Activated CD8-positive, alpha-beta T cell treated with anti-CD3 and anti-CD28 coated beads, Interleukin-2, amount 10 ng/mL, durations not matched to agents 7 days and 5 days (primary cell): Measurements from ENCODE around the gene TRA2B. TPM values are rescaled to one million over a fixed set of nuclear protein-coding genes. Genes with fewer than 3 reads are reported as not detected.

Experiments
- ATAC-seq: fragments of 150-1000 bp; cut with Tn5 transposase; one replicate; pipeline ENCODE4 v1.10.0; 2021; ENCODE audit warnings: moderate library complexity
- CTCF ChIA-PET: fragments of 350-600 bp; sonication (Branson Sonifier 250); formaldehyde crosslinking; loops from one replicate; lab custom pipeline; 2021; ENCODE audit warnings: antibody characterized with exemption; lab: Charles Lee
- POLR2A ChIA-PET: fragments of 350-600 bp; sonication (Branson Sonifier 250); formaldehyde crosslinking; loops from one replicate; lab custom pipeline; 2021; ENCODE audit warnings: antibody characterized with exemption; lab: Charles Lee
- DNase-seq: peaks from one replicate; pipeline ENCODE4 v3.0.0-alpha.2; 2020
- H3K27ac Mint-ChIP-seq: one replicate; pipeline ENCODE4 v1.8.0; 2021; ENCODE audit warnings: mild to moderate bottlenecking, mixed read lengths
- H3K27me3 Mint-ChIP-seq: one replicate; pipeline ENCODE4 v1.8.0; 2021; ENCODE audit warnings: low read depth, mixed read lengths
- H3K36me3 Mint-ChIP-seq: one replicate; pipeline ENCODE4 v1.8.0; 2021; ENCODE audit warnings: low read depth, mixed read lengths
- H3K4me1 Mint-ChIP-seq: one replicate; pipeline ENCODE4 v1.8.0; 2021; ENCODE audit warnings: low read depth, mixed read lengths
- H3K4me3 Mint-ChIP-seq: one replicate; pipeline ENCODE4 v1.8.0; 2021; ENCODE audit warnings: mild to moderate bottlenecking, mixed read lengths
- H3K9me3 Mint-ChIP-seq: one replicate; pipeline ENCODE4 v1.8.0; 2022; ENCODE audit warnings: mixed read lengths; ENCODE audit not compliant: insufficient read depth
- total RNA-seq, 2 experiments: library from RNA; stranded (reverse); gene quantifications; one replicate each; pipeline ENCODE4 v1.2.3, GENCODE V29; 2021

The TRA2B gene
- total RNA-seq, 2 experiments from 2014 or later: 271 to 277 TPM

DNA sequence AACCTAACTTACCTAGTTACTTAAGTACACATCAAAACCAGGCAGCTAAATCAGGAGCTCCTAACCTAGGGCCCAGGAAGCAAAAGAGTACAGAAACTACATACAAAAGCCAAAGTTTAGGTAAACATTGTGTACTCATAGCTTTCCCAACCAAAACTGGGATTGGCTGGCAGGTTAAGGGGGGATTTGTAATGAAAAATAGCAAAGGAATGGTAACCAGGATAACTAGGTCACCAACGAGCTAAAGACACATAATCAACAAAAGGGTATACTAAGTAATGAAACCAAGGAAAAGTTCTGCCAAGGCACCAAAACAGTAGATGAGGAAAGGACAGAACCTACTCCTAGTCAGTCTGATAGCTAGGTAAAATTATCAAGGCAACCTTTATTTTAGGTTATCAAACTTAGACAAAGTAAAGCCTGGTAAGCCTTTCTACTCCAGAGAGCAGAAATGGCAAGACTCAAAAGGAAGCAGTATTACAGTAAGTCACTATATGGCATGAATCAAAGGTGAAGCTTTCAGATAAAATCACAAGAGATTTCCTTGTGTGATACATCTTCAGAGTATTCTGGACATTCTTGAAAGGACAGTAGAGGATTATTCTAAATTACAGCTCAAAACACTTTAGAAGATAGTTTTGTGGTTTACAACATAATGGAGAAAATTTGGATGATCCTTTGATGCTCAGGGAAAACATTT is 10.2 kb downstream of the TRA2B start:
- CTCF ChIA-PET: interaction anchor here (0.8 to 8.9 kb wide), 6 partner anchors 9 to 267 kb away, joined by 3 to 98 read pairs (median 6); partner anchors contain the start of gene TRA2B
- H3K9me3 Mint-ChIP-seq: no peaks in the 10 kb centered on the region

DNA sequence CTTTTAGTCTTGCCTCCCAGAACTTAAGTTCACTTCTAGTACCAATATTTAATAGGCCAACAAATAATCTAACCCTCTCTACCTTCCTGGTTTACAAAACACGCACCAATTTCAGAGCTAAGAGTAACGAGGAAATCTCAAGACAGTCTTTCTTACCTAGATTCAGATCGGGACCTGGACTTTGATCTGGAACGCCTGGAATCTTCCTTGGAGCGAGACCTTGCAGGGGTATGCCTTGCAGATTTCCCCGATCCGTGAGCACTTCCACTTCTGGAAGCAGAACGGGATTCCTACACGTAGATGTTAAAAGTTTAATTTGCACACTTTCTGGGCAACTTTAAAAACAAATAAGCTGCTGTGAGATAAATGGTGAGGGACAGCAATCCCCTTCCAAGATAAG is 11.4 kb downstream of the TRA2B start:
- ATAC-seq: no peak
- Mint-ChIP-seq H3K9me3 (no peaks in the 10 kb centered on the region), H3K27me3 (no peaks in the 10 kb centered on the region), H3K27ac (peak overlapping the region; percentile 4), H3K36me3 (peaks cover 94% of the 10 kb centered on the region), H3K4me1 (peaks cover 83% of the 10 kb centered on the region), H3K4me3 (no peak overlapping the region)
- ChIA-PET POLR2A (interaction anchor here (1.3 to 6.5 kb wide), 3 partner anchors 10 to 13 kb away, joined by 3 to 107 read pairs (median 9); partner anchors contain the start of gene TRA2B), CTCF (interaction anchor here (1.8 to 8.9 kb wide), 2 partner anchors 11 to 17 kb away, joined by 4 to 98 read pairs; partner anchors contain the start of gene TRA2B)
- DNase-seq: no peak

More for the DNA sequence above, 10.2 kb downstream of the TRA2B start:
- Mint-ChIP-seq H3K4me3 (peak overlapping the region; percentile 100), H3K27ac (no peak overlapping the region), H3K36me3 (peaks cover 97% of the 10 kb centered on the region), H3K4me1 (peaks cover 89% of the 10 kb centered on the region), H3K27me3 (no peaks in the 10 kb centered on the region)
- POLR2A ChIA-PET: interaction anchor here (0.6 to 6.5 kb wide), 5 partner anchors 9 to 322 kb away, joined by 3 to 107 read pairs (median 10); partner anchors contain the start of gene TRA2B
- DNase-seq (no peak), ATAC-seq (peak; percentile 13)

DNA sequence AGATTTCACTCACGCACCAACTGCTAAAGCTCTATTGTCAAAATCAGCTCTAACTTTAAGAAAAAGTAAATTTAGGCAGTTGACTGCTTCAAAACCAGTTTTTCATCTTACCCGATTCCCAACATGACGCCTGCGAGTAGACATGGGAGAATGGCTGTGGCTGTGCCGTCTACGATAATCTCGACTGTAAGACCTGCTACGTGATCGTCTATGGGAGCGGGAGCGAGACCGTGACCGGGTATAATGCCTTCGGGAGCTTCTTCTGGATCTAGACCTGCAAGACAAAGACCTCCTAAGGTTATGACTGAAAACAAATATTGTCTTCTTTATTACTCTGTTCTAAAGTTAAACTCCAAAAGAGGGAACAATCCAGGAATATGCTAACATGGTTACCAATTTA is 12.5 kb downstream of the TRA2B start:
- Mint-ChIP-seq H3K27me3 (no peaks in the 10 kb centered on the region), H3K4me3 (no peak overlapping the region), H3K36me3 (peaks cover 92% of the 10 kb centered on the region), H3K9me3 (no peaks in the 10 kb centered on the region), H3K27ac (no peak overlapping the region), H3K4me1 (peaks cover 72% of the 10 kb centered on the region)
- ATAC-seq (no peak), DNase-seq (no peak)
- CTCF ChIA-PET: interaction anchor here (0.8 to 8.9 kb wide), 6 partner anchors 8 to 642 kb away, joined by 3 to 98 read pairs (median 4); partner anchors contain the start of gene TRA2B
- POLR2A ChIA-PET: interaction anchor here (1.3 to 6.5 kb wide), 3 partner anchors 11 to 12 kb away, joined by 3 to 107 read pairs (median 4); partner anchors contain the start of gene TRA2B

DNA sequence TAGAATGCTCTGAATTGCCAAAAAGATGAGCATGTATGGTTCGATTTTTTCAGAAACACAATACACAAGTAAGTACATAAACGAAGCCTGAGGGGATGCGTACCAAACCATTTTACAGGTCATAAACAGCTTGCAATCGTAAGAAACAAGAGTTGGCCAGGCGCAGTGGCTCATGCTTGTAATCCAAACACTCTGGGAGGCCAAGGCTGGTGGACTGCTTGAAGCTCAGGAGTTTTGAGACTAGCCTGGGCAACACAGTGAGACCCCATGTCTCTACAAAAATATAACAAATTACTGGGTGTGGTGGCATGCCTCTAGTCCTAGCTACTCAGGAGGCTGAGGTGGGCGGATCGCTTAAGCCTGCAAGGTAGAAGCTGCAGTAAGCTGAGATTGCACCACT is 13.4 kb downstream of the TRA2B start:
- DNase-seq (no peak), ATAC-seq (no peak)
- Mint-ChIP-seq H3K9me3 (no peaks in the 10 kb centered on the region), H3K4me3 (no peak overlapping the region), H3K27ac (peak overlapping the region; percentile 46), H3K27me3 (no peaks in the 10 kb centered on the region), H3K36me3 (peaks cover 91% of the 10 kb centered on the region), H3K4me1 (peaks cover 65% of the 10 kb centered on the region)
- POLR2A ChIA-PET: interaction anchor here (0.9 to 6.5 kb wide), 3 partner anchors 10 to 12 kb away, joined by 4 to 107 read pairs (median 4); partner anchors contain the start of gene TRA2B
- CTCF ChIA-PET: interaction anchor here (0.8 to 8.9 kb wide), 5 partner anchors 9 to 643 kb away, joined by 3 to 98 read pairs (median 6); no protein-coding TSS in a partner anchor

DNA sequence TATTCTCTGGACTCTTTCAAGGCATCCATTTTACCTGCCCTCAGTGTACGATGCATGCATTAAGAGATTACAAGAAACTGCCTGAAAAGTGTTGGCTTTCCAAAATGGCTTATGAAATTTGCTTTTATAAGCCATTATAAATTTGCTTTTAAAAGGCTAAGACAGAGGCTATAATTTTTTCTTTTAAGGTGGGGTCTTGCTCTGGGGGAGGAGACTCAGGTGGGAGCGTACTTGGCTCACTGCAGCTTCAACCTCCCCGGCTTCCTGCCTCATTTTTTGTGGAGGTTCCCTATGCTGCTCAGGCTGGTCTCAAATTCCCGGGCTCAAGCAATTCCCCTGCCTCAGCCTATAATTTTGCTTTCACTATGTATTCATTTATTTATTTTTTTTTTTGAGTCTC is 17.6 kb downstream of the TRA2B start:
- ChIA-PET CTCF (interaction anchor here (4.2 kb wide), 1 partner anchor 24 kb away, joined by 20 read pairs; no protein-coding TSS in a partner anchor), POLR2A (interaction anchor here (0.7 kb wide), 1 partner anchor 224 kb away, joined by 3 read pairs; no protein-coding TSS in a partner anchor)
- DNase-seq (no peak), ATAC-seq (no peak)
- no peak overlapping the region for H3K4me3 Mint-ChIP-seq
- peaks cover 27% of the 10 kb centered on the region for H3K4me1 Mint-ChIP-seq
- H3K27me3 Mint-ChIP-seq: no peaks in the 10 kb centered on the region
- H3K27ac Mint-ChIP-seq: no peak overlapping the region
- peaks cover 88% of the 10 kb centered on the region for H3K36me3 Mint-ChIP-seq
- no peaks in the 10 kb centered on the region for H3K9me3 Mint-ChIP-seq

DNA sequence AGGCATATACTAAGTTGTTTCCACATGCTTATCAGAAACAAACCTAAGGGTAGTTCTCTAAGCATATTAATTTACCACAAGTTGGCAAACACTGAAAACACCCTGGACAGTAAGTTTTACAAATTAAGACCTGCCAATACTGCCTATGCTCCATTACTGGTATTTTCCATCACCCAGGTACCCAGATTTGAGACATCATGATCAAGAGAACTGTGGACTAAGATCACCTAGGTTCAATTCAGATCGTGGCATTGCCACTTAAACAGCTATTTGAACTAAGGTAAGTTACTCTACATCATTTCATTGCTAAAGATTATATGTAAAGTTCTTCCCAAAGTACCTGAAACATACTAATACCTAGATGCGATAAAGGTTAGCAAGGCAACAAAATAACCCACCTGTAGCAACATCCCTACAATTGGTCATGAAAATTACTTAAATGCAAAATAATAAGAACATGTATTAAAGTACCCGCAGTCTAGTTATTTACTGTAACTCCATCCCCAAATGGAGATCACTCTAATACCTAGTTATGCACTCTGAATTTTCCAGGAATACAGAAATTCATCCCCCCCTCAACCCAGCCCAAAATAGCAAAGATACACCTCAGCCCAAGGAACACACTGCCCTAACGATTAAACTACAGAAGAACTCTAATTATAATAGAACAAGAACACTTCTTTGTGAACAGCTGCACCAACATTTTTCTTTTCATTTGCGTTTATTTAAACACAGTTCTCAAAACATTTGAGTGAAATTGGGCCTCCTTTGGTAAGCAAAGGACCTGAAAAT is 21.6 kb downstream of the TRA2B start:
- peaks cover 73% of the 10 kb centered on the region for H3K36me3 Mint-ChIP-seq
- no peaks in the 10 kb centered on the region for H3K9me3 Mint-ChIP-seq
- no peak overlapping the region for H3K4me3 Mint-ChIP-seq
- H3K4me1 Mint-ChIP-seq: peaks cover 4% of the 10 kb centered on the region
- ChIA-PET POLR2A (no interaction called here), CTCF (no interaction called here)
- ATAC-seq: no peak
- DNase-seq: no peak
- no peak overlapping the region for H3K27ac Mint-ChIP-seq
- H3K27me3 Mint-ChIP-seq: no peaks in the 10 kb centered on the region

DNA sequence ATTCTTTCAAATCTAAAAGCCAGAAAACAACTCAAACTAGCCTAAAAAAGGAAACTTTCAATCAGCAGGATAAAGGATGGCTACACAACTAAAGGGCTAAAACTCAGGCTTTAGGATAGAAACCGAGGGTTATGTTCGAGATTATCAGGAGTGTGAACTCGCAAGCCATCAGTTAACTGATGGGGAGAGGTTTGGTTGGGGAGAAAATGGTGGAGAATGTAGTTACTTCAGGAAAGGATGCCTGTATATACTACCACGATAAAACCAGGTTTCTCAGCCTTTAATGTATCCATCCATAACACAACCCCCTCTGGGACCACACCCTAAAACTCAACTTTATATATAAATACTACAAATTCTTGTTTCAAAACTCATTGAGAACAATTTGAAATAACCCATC is 22.2 kb downstream of the TRA2B start:
- ChIA-PET POLR2A (interaction anchor here (1.7 kb wide), 1 partner anchor 12 kb away, joined by 9 read pairs; no protein-coding TSS in a partner anchor), CTCF (no interaction called here)
- no peaks in the 10 kb centered on the region for H3K9me3 Mint-ChIP-seq
- no peak for ATAC-seq
- H3K4me3 Mint-ChIP-seq: no peak overlapping the region
- no peaks in the 10 kb centered on the region for H3K27me3 Mint-ChIP-seq
- no peak overlapping the region for H3K27ac Mint-ChIP-seq
- no peak for DNase-seq
- H3K36me3 Mint-ChIP-seq: peaks cover 68% of the 10 kb centered on the region
- H3K4me1 Mint-ChIP-seq: peaks cover 7% of the 10 kb centered on the region

DNA sequence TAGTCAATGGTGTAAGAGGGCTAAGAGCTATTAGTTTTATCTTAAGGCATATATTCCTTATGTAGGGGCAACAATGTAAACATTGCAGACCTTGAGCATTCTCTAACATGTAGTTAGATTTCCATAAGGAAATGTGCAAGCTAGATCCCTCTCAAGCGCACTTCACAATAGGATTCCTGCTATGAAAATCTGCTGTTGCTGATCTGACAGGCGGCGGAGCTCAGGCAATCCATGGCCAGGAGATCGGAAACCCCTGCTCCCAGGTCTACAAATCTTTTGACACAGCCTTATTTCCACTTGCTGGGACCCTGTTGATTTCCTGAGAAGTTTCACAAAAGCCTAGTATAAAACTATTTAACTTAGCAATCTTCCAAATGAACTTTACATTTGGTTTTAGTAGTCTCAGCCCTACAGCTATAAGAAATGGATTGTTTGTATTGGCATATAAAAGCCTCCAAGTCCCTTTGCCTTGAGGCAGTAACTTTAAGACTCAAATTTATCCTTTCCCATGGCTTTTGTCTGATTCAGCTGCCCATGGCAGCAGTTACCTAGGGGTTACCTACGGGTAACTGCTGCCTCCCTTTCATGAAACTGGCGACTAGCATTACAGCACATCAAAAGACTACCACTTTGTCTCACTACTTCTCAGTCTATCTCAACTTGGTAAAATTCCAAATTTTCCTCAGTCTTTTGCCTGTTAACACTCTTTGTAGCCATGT is 22.7 kb downstream of the TRA2B start:
- DNase-seq: no peak
- H3K27me3 Mint-ChIP-seq: no peaks in the 10 kb centered on the region
- no peak overlapping the region for H3K27ac Mint-ChIP-seq
- ChIA-PET POLR2A (interaction anchor here (0.8 to 1.7 kb wide), 4 partner anchors 9 to 110 kb away, joined by 3 to 9 read pairs (median 4); no protein-coding TSS in a partner anchor), CTCF (interaction anchor here (0.8 kb wide), 1 partner anchor 12 kb away, joined by 7 read pairs; no protein-coding TSS in a partner anchor)
- no peak overlapping the region for H3K4me3 Mint-ChIP-seq
- H3K9me3 Mint-ChIP-seq: no peaks in the 10 kb centered on the region
- peaks cover 7% of the 10 kb centered on the region for H3K4me1 Mint-ChIP-seq
- H3K36me3 Mint-ChIP-seq: peaks cover 65% of the 10 kb centered on the region
- no peak for ATAC-seq

DNA sequence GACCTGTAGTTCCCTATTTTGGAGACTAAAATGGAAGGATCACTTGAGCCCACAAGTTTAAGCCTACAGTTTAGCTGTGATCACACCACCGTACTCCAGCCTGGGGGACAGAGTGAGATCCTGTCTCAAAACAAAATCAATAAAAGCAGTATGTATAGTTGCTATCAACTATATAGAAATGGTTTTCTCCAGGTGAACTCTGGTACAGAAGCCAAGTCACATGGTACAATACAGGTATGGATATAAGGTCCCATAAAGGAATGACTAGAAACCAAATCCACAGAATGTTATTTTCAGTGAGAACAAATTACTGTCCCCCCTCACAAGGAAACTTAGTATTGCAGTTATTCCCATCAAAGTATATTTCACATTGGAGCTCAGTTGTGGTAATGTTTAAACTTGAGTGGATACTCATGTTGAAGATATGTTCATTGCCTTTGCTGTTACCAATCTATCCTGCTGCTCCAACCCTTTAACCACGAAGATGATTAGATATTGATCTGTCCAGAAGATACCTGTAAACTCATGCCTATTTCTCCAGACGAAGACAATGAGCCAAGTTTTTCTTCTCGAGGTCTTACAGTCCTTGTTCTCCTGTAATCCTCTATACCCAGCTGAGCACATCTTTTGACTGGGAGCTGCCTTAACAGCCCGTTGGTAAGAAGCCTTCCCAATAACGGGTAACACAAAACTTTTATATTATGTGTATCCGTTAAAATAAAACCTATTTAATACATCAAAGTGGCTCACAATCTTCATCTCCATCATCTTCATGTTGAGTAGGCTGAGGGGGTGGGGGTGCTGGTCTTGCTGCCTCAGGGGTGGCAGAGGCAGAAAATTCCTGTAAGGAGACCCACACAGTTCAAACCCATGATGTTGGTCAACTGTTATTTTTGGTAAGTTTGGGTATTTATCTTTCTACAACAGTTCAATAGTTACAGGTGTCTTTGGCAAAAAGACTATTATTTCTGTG is 24.6 kb downstream of the TRA2B start:
- Mint-ChIP-seq H3K4me1 (peaks cover 3% of the 10 kb centered on the region), H3K27me3 (no peaks in the 10 kb centered on the region), H3K9me3 (no peaks in the 10 kb centered on the region), H3K36me3 (peaks cover 50% of the 10 kb centered on the region), H3K4me3 (no peak overlapping the region), H3K27ac (no peak overlapping the region)
- DNase-seq (no peak), ATAC-seq (no peak)
- CTCF ChIA-PET: interaction anchor here (0.9 to 3.9 kb wide), 3 partner anchors 14 to 253 kb away, joined by 3 to 19 read pairs (median 9); no protein-coding TSS in a partner anchor
- POLR2A ChIA-PET: interaction anchor here (1.0 to 2.1 kb wide), 3 partner anchors 9 to 24 kb away, joined by 3 to 8 read pairs (median 3); partner anchors contain the start of gene TRA2B

DNA sequence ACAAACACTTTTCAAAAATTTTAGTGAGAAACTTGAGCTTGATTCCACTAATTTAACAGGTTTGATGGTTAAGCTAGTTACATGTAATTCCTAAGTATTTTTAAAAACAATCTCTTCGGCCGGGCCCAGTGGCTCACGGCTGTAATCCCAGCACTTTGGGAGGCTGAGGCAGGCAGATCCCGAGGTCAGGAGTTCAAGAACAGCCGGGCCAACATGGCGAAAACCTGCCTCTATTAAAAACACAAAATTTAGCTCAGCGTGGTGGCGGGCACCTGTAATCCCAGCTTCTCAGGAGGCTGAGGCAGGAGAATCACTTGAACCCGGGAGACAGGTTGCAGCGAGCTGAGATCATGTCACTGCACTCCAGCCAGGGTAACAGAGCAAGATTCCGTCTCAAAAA is 25.3 kb downstream of the TRA2B start:
- CTCF ChIA-PET: interaction anchor here (0.9 to 3.9 kb wide), 4 partner anchors 13 to 252 kb away, joined by 3 to 19 read pairs (median 6); no protein-coding TSS in a partner anchor
- no peaks in the 10 kb centered on the region for H3K9me3 Mint-ChIP-seq
- peaks cover 43% of the 10 kb centered on the region for H3K36me3 Mint-ChIP-seq
- POLR2A ChIA-PET: interaction anchor here (1.0 to 2.1 kb wide), 3 partner anchors 10 to 24 kb away, joined by 3 to 8 read pairs (median 3); partner anchors contain the start of gene TRA2B
- ATAC-seq: no peak
- H3K4me1 Mint-ChIP-seq: peaks cover 3% of the 10 kb centered on the region
- no peak overlapping the region for H3K4me3 Mint-ChIP-seq
- H3K27me3 Mint-ChIP-seq: no peaks in the 10 kb centered on the region
- no peak overlapping the region for H3K27ac Mint-ChIP-seq
- DNase-seq: no peak
